ENCODE data around the gene COL11A1.

The COL11A1 gene

GRCh38 chr1:103108376-103109150, at the start of gene COL11A1:
TSS of gene COL11A1 (minus strand) at chr1:103108522. CDS start at chr1:103108178, 344 bp downstream.
- DNase-seq: no peak

- DNase-seq: peak; percentile 4
These were observed 48.6 kb upstream of the COL11A1 start for GRCh38 chr1:103156966-103157365.

- no peak for DNase-seq
These were observed 37.8 kb upstream of the COL11A1 start for GRCh38 chr1:103146166-103146565.

DNA sequence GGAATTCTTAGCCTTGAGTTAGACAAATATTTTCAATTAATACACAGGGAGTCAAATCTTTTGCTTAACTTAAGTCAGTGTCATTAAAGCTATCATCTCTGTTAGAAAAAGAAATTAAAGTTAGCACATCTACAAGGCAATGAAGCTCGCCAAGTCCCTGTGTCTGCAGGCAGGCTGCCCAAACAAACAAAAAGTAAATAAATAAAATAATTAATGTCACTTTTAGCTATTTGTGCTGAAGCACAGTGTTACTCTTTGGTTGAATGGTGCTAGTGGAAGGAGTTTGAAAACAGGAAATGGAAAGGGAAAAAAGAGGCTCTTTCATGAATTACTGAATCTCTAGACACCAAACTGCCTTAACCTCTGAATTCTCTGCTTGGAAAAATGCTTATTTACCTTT, 37.1 kb upstream of the COL11A1 start:
- no peak for DNase-seq

GRCh38 chr1:103144681-103145080, 36.4 kb upstream of the COL11A1 start:
- no peak for DNase-seq

DNA sequence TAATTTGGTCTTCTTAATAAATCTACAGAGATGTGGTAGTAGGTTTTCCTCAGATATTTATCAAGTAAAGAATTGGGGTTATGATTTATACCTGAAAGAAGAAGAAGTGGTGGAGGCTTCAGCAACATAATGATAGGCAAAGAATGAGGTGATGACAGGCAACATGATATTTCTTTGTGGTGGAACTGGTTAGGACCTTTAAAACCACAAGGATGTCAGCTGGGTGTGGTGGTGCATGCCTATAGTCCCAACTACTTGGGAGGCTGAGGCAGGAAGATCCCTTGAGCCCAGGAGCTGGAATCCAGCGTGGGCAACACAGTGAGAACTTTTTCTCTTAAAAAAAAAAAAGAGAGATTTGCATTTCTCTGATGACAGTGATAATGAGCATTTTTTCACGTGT, 34.1 kb upstream of the COL11A1 start:
- DNase-seq: peak; percentile 16

DNA sequence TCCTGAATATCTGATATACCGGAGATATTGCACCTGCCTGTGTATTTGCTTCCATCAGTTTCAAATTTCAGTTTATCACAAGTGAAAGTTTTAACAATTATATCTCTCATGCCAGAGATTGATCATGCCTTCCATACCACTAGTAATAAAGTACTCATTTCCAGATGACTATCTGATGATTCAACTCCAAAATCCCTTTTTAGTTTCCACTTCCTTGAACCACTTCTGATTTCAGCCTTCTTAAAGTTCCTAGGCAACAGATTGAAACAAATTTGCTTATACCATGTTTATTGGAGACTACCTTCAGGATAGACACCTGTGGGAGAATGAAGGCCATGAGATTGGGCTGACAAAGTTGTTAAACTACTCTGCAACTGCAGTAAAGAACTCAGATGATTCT, 21.5 kb upstream of the COL11A1 start:
- no peak for DNase-seq

- DNase-seq: peak; percentile 83
These were observed 20.9 kb upstream of the COL11A1 start for GRCh38 chr1:103129255-103129654.

- DNase-seq: peak; percentile 15
These were observed 19.9 kb upstream of the COL11A1 start for GRCh38 chr1:103128256-103128655.

DNA sequence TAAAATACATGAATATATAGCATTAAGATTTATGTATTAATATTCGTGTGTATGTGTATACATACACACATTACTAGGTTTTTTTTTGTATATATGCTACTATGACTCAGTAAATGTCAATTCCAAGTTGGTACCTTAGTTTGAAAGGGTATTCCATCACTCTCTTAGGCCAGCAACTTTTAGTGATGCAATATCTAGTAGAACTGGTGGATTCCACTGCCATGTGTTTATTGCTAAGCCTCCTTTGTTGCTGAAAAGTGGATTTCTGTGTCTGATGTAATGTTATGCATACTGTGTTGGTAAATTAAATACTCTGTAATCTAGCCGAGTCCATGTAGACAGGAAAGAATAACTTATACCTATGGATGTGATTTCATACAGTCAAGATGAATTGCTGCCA, 16.9 kb upstream of the COL11A1 start:
- DNase-seq: peak; percentile 49

DNA sequence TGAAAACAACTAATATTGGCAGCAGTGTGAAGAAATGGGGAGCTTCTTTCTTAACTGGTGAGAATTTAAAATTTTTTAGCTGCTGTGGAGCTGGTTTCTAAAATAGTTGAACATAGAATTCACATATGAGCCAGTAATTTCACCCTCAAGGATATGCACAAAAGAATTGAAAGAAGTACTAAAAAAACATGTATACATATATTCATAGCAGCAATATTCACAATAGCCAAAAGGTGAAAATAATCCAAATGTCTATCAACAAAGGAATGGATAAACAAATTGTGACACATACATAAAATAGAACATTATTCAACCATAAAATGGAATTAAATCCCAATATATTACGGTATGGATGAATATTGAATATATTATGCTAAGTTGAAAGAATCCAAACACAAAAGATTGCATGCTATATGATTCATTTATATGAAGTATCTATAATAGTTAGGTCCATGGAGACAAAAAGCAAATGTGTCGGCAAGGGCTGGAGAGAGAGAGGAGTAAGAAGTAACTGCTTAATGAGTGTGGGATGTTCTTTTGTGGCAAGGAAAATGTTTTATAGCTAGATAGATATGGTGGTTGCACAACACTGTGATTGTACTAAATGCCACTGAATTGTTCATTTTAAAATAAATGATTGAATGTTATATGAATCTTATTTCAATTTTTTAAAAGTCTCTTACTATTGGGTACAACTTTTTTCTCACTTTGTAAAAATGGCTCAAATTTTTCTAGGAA, 14.8 kb upstream of the COL11A1 start:
- peak; percentile 35 for DNase-seq

GRCh38 chr1:103120981-103121380, 12.7 kb upstream of the COL11A1 start:
- DNase-seq: no peak

DNA sequence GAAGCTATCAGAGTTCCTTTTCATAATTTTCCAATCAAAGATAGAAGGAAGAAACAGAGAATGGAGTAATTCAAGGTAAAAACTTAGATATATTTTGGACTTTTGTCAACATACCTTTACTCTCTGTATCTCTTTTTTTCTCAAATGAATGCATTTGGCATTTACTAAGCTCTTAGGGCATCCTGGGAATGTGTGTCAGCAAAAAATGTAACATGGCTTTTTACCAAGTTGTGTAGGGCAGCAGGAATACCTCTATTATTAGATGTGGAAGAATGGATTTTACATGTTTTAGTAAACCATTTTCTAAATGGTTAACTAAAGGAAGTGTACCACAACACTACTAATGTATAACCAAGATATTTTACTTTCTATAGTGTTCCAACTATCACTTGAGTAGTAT, 4.2 kb upstream of the COL11A1 start:
- DNase-seq: peak; percentile 31

GRCh38 chr1:103111926-103112325, 3.6 kb upstream of the COL11A1 start:
- no peak for DNase-seq

DNA sequence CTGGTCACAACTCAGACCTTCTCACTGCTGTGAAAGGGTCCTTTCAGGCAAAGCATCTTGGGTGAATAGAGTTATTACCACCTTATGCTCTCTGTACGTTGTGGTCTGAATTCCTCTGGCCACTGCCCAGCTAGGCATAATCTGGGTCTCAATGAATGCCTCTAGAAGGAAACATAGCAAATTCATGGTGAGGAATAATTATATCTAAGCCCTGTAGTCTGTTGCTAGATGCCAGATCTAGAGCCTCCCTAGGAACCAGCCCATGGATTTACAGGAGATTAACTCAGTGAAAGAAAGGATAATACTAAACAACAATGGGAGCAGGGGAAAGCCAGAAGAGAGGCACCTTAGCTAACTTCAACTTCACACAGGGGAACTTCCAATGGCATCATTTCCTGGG, 2.4 kb upstream of the COL11A1 start:
- peak; percentile 27 for DNase-seq

DNA sequence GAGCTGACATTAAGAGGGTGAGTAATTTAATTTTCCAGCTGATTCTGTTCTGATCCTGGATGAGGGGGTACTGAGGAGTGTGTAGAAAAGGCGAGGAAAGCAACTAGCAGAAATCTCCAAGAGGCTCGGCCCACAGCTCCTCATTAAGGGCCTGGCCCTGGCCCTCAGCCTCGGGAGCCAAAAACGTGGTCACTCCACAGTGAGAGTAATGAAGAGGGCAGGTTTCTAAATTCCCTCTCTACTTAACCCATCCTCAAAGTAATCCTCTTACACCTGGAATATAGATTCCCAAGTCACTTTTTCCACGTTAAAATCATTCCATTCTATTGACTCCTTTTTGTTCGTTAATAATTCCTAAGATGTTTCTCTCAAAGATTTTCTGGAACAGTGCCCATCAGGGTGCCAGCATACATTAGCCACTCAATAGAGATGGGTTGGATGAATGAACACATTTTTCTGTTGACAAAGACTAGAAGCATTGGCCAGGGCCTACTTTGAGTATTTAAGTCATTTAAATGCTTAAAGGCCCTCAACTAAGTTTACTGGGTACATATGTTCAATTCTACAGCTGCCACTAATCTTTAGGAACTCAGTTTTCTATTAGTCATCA, 1.1 kb upstream of the COL11A1 start:
- no peak for DNase-seq

DNA sequence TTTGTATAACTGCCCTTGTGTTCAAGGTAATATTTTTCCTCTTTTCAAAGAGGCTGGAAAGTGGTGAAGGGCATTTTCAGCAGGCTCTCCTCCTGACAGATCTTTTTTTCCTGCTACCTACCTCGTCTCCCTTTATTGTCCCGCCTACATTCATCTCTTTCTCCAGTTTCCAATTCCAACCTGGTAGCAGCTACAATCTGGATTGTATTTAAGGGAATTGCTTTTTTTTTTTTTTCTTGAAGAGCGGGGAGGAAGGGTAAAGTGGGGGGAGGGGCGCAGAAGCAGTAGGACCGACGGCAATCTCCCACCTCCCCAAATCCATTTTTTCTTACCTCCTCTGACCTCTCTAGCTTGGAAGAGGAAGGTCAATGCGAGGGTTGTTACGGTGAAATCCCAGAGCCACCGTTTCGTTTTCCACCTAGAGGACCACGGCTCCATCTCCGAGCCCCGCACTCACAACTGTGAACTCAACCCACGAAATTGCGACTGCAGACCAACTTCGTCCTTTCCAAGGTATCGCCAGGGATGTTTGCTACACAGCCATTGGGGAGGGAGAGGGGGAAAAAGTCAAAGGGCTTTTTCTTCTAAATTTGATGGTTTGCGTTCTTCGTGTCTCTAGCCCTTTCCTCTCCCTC, 464 bp downstream of the COL11A1 start:
- no peak for DNase-seq

GRCh38 chr1:103106426-103107341, 1.6 kb downstream of the COL11A1 start:
- DNase-seq: peak; percentile 34

DNA sequence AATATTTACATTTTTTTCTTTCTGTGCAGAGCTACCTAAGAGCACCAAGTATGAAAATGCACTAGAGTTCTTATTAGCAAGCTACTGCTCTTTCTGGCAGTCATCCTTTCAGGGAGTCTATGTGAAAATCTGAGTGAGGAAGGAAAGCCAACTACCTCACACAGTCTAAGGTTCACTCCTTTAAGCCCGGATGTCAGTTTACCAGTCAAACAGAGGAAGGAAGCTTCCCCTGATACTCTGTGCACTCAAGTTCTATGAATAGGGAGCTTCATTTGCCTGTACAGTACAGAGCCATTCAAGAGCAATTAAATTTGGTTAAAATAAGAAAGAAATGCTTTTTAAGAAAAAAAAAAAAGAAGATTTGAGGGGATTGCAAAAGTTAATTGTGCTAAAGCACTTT, 6.9 kb downstream of the COL11A1 start:
- DNase-seq: no peak

GRCh38 chr1:103089221-103089620, 19.1 kb downstream of the COL11A1 start:
- DNase-seq: no peak

GRCh38 chr1:103087256-103087655, 21.1 kb downstream of the COL11A1 start:
- peak; percentile 31 for DNase-seq

GRCh38 chr1:103084181-103084580, 24.1 kb downstream of the COL11A1 start:
- peak; percentile 22 for DNase-seq

All from NCI-H226 (cell line).